Osteocyte (in vitro differentiated cells): ENCODE data around the gene STRA6. TPM values are rescaled to one million over a fixed set of nuclear protein-coding genes. Genes with fewer than 3 reads are reported as not detected.
A peak's percentile ranks its signal among the peaks of the same experiment; 100 is the strongest.

Source experiments
- DNase-seq: peaks from one replicate; pipeline ENCODE4 v3.0.0; 2021; ENCODE audit warnings: mixed read lengths; ENCODE audit not compliant: unreplicated experiment; ENCODE audit errors: extremely low spot score
- H3K27ac Mint-ChIP-seq: one replicate; pipeline ENCODE4 v1.8.0; 2021; ENCODE audit warnings: mild to moderate bottlenecking, mixed read lengths; ENCODE audit not compliant: unreplicated experiment
- H3K27me3 Mint-ChIP-seq: one replicate; pipeline ENCODE4 v1.8.0; 2021; ENCODE audit warnings: mixed read lengths; ENCODE audit not compliant: unreplicated experiment
- H3K36me3 Mint-ChIP-seq: one replicate; pipeline ENCODE4 v1.8.0; 2021; ENCODE audit warnings: mixed read lengths; ENCODE audit not compliant: unreplicated experiment
- H3K4me1 Mint-ChIP-seq: one replicate; pipeline ENCODE4 v1.8.0; 2021; ENCODE audit warnings: mixed read lengths; ENCODE audit not compliant: unreplicated experiment
- H3K4me3 Mint-ChIP-seq: one replicate; pipeline ENCODE4 v1.8.0; 2021; ENCODE audit warnings: mild to moderate bottlenecking, moderate library complexity, mixed read lengths; ENCODE audit not compliant: unreplicated experiment
- H3K9me3 Mint-ChIP-seq: one replicate; pipeline ENCODE4 v1.8.0; 2021; ENCODE audit warnings: mixed read lengths; ENCODE audit not compliant: unreplicated experiment
- CTCF ChIP-seq: fragments of 200-600 bp; sonication (generic); IDR thresholded peaks from 2 replicates; pipeline ENCODE4 v1.5.0; 2021; ENCODE audit warnings: antibody characterized with exemption, mild to moderate bottlenecking, moderate library complexity
- total RNA-seq: library from RNA; stranded (reverse); gene quantifications from 2 replicates; pipeline ENCODE4 v1.2.1, GENCODE V29; 2021

Gene STRA6
- total RNA-seq, 1 donor from 2014 or later, result 25.8 TPM

- H3K27ac Mint-ChIP-seq, result no peak overlapping the region
Measured at GRCh38 chr15:74185710-74186348, 16.8 kb downstream of the STRA6 start.

GRCh38 chr15:74184582-74185091, 17.9 kb downstream of the STRA6 start:
- no peak overlapping the region for H3K4me3 Mint-ChIP-seq
- no peaks in the 10 kb centered on the region for H3K9me3 Mint-ChIP-seq
- peaks cover 18% of the 10 kb centered on the region for H3K4me1 Mint-ChIP-seq
- H3K27ac Mint-ChIP-seq, result no peak overlapping the region
- DNase-seq, result no peak
- H3K36me3 Mint-ChIP-seq, result peaks cover 2% of the 10 kb centered on the region
- no peak for TF ChIP-seq CTCF
- no peaks in the 10 kb centered on the region for H3K27me3 Mint-ChIP-seq

More at GRCh38 chr15:74185710-74186348, 16.8 kb downstream of the STRA6 start:
- TF ChIP-seq CTCF, result no peak
- Mint-ChIP-seq H3K4me3 (no peak overlapping the region), H3K36me3 (peaks cover 2% of the 10 kb centered on the region), H3K9me3 (no peaks in the 10 kb centered on the region), H3K4me1 (peaks cover 6% of the 10 kb centered on the region), H3K27me3 (no peaks in the 10 kb centered on the region)
- no peak for DNase-seq

- no peaks in the 10 kb centered on the region for H3K9me3 Mint-ChIP-seq
- no peaks in the 10 kb centered on the region for H3K27me3 Mint-ChIP-seq
- peaks cover 2% of the 10 kb centered on the region for H3K36me3 Mint-ChIP-seq
- no peak for DNase-seq
- H3K4me3 Mint-ChIP-seq, result no peak overlapping the region
- no peak overlapping the region for H3K27ac Mint-ChIP-seq
- no peak for TF ChIP-seq CTCF
- peaks cover 41% of the 10 kb centered on the region for H3K4me1 Mint-ChIP-seq
Measured at GRCh38 chr15:74182131-74182530, 20.5 kb downstream of the STRA6 start.

DNA sequence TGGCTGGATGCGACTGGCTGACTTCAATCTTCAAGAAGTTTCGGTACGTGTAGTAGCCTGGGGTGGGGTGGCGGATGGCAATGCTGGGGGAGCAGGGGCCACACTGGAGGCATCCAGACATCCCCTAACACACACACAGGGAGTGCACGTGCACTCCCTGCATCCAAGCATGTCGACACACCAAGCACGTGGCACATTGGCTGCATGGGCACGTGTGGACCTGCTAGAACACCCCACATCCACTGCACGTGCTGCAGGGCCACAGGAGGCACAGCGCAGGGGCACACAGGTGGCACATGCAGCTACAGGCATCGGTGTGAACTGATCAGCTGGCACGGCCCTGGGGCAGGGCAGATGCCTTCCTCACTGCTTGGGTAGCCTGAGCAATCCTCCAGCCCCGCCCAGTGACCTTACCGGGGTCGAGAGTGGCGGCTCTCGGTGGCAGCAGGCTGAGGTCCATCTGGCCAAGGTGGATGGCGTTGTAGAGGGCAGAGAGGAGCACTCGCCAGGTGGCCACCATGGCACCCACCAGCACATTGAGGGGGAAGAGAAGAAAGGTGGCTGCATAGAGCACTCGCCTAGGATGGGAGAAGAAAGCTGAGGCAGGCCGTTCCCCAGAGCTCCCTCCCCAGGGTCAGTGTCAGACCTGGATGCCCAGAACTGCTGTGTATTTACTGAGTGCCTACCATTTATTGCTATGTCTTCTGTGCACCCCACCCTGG, 21.5 kb downstream of the STRA6 start:
- no peak for TF ChIP-seq CTCF
- H3K36me3 Mint-ChIP-seq, result peaks cover 5% of the 10 kb centered on the region
- H3K27ac Mint-ChIP-seq, result peak overlapping the region; percentile 95
- no peak overlapping the region for H3K4me3 Mint-ChIP-seq
- H3K4me1 Mint-ChIP-seq, result peaks cover 52% of the 10 kb centered on the region
- no peaks in the 10 kb centered on the region for H3K27me3 Mint-ChIP-seq
- H3K9me3 Mint-ChIP-seq, result no peaks in the 10 kb centered on the region
- DNase-seq, result no peak
